Endothelial cell of umbilical vein (primary cell): Measurements from ENCODE around the gene CELF2. TPM values are rescaled to one million over a fixed set of nuclear protein-coding genes. Genes with fewer than 3 reads are reported as not detected.

Experiments
- BruUV-seq: library from RNA; stranded (reverse); fragments of 400-500 nt; replicated peaks from 2 replicates; lab custom pipeline; 2021; lab: Mats Ljungman, UMichigan
- CTCF ChIA-PET: fragments of 300-600, 350-600 bp; sonication (Branson Sonifier 250); formaldehyde crosslinking; loops from one replicate; lab custom pipeline; 2021; ENCODE audit warnings: antibody characterized with exemption, inconsistent platforms; lab: Charles Lee
- POLR2A ChIA-PET: fragments of 300-600, 350-600 bp; sonication (Branson Sonifier 250); formaldehyde crosslinking; loops from one replicate; lab custom pipeline; 2021; ENCODE audit warnings: antibody characterized with exemption, inconsistent platforms; lab: Charles Lee
- DNase-seq: peaks from one replicate; pipeline ENCODE4 v3.0.0-alpha.2; 2011; ENCODE audit warnings: low read depth, low spot score
- FAIRE-seq: peaks from 2 replicates; lab custom pipeline; 2011; peaks lifted over from hg19 to GRCh38; lab: Jason Lieb, UNC
- H2AFZ ChIP-seq: 2 replicates; pipeline ENCODE4 v1.6.0; 2012; ENCODE audit warnings: low read depth, low read length, control low read depth, inconsistent platforms
- H3K27ac ChIP-seq: 2 replicates; pipeline ENCODE4 v1.5.1; 2011; ENCODE audit warnings: low read depth, mild to moderate bottlenecking, control low read depth, low read length, moderate library complexity; ENCODE audit not compliant: insufficient read depth
- H3K27me3 ChIP-seq, 2 experiments: 2 replicates each; pipeline versions ENCODE4 v1.6.0 to v1.6.1; 2011; ENCODE audit warnings: low read length in 2 of 2, mixed read lengths in 1 of 2; ENCODE audit not compliant: control insufficient read depth in 2 of 2, insufficient read depth in 2 of 2
- H3K36me3 ChIP-seq, 2 experiments: 2 replicates in 1 of 2; 3 replicates in 1 of 2; pipeline ENCODE4 v1.5.1; 2011; ENCODE audit warnings: low read length in 2 of 2, mild to moderate bottlenecking in 1 of 2, moderate library complexity in 1 of 2; ENCODE audit not compliant: control insufficient read depth in 2 of 2, insufficient read depth in 2 of 2; ENCODE audit errors: extremely low read depth in 1 of 2
- H3K4me1 ChIP-seq: 3 replicates; pipeline ENCODE4 v1.5.1; 2011; ENCODE audit warnings: mild to moderate bottlenecking, low read length; ENCODE audit not compliant: control insufficient read depth, insufficient read depth; ENCODE audit errors: extremely low read depth
- H3K4me2 ChIP-seq: 2 replicates; pipeline ENCODE4 v1.6.1; 2011; ENCODE audit warnings: low read length, control low read depth, mixed read lengths; ENCODE audit not compliant: insufficient read depth
- H3K4me3 ChIP-seq, 3 experiments: fragments of 200-600 bp in 1 of 3; sonication (generic), shearing (Covaris generic) in 1 of 3; replicated peaks in 1 of 3; 2 replicates each; pipeline ENCODE4 v1.5.1; 2011 to 2016; ENCODE audit warnings: control low read depth in 3 of 3, low read length in 3 of 3, mild to moderate bottlenecking in 2 of 3, inconsistent platforms in 1 of 3, low read depth in 1 of 3, moderate library complexity in 1 of 3; ENCODE audit not compliant: insufficient read depth in 1 of 3
- H3K79me2 ChIP-seq: 2 replicates; pipeline ENCODE4 v1.6.0; 2012; ENCODE audit warnings: low read length, inconsistent platforms; ENCODE audit not compliant: control insufficient read depth, insufficient read depth
- H3K9ac ChIP-seq: replicated peaks from 2 replicates; pipeline ENCODE3; 2011; ENCODE audit warnings: low read length, control low read depth; ENCODE audit not compliant: insufficient read depth; ENCODE audit errors: extremely low read depth
- H3K9me1 ChIP-seq: replicated peaks from 3 replicates; pipeline ENCODE4 v1.6.0; 2011; ENCODE audit warnings: mild to moderate bottlenecking, low read length; ENCODE audit not compliant: control insufficient read depth, insufficient read depth; ENCODE audit errors: extremely low read depth
- H3K9me3 ChIP-seq: replicated peaks from 2 replicates; pipeline ENCODE4 v1.5.1; 2012; ENCODE audit warnings: low read length, inconsistent platforms; ENCODE audit not compliant: control insufficient read depth, insufficient read depth
- H4K20me1 ChIP-seq: replicated peaks from 2 replicates; pipeline ENCODE3; 2011; ENCODE audit warnings: mild to moderate bottlenecking, low read length; ENCODE audit not compliant: control insufficient read depth, insufficient read depth; ENCODE audit errors: extremely low read depth
- EZH2 ChIP-seq: IDR thresholded peaks from 2 replicates; pipeline ENCODE4 v1.6.1; 2012; ENCODE audit warnings: borderline replicate concordance, low read depth, mild to moderate bottlenecking, moderate library complexity, low read length, inconsistent platforms; ENCODE audit not compliant: severe bottlenecking
- GATA2 ChIP-seq: IDR thresholded peaks from 2 replicates; pipeline ENCODE4 v1.7.0; 2011; ENCODE audit warnings: low read depth, mild to moderate bottlenecking, moderate library complexity, mixed read lengths, low read length; ENCODE audit not compliant: insufficient read length, insufficient read depth
- JUN ChIP-seq: IDR thresholded peaks from 2 replicates; pipeline ENCODE4 v1.6.1; 2011; ENCODE audit warnings: borderline replicate concordance, low read depth; ENCODE audit not compliant: insufficient read length, insufficient read depth
- MAX ChIP-seq: IDR thresholded peaks from 2 replicates; pipeline ENCODE4 v1.6.1; 2011; ENCODE audit not compliant: insufficient read depth, insufficient read length
- POLR2AphosphoS5 ChIP-seq: IDR thresholded peaks from 2 replicates; pipeline ENCODE4 v1.6.1; 2012; ENCODE audit warnings: low read depth, mild to moderate bottlenecking, control low read depth, low read length, moderate library complexity; ENCODE audit not compliant: insufficient read depth
- dilution Hi-C: fragments of 300-500 bp; cut with MboI; formaldehyde crosslinking; loops from one replicate; pipeline ENCODE4 v1.15.0; 2019; ENCODE audit warnings: low sequenced_read_pairs; ENCODE audit not compliant: extremely low pct_ligation_motif_present
- intact Hi-C: fragments of 100-400 bp; cut with micrococcal nuclease; formaldehyde crosslinking; loops from one replicate; pipeline ENCODE4 v1.10.0; 2022
- polyA plus RNA-seq, 4 experiments: library from polyadenylated mRNA; depleted of rRNA in 3 of 4; stranded (reverse) in 3 of 4; unstranded in 1 of 4; fragments of >200 nt; gene quantifications; 2 replicates each; pipeline versions ENCODE4 v1.2.1 to v1.2.3, GENCODE V29; 2011 to 2012; ENCODE audit warnings: missing spikeins in 1 of 4
- total RNA-seq: library from RNA; stranded (reverse); gene quantifications from 2 replicates; pipeline ENCODE4 v1.2.3, GENCODE V29; 2021
- TF ChIP-seq, protein P1 (sequence below), 2 donors: IDR thresholded peaks; 1 replicate in 1 of 2; 2 replicates in 1 of 2; pipeline ENCODE4 v1.5.1; 2011; ENCODE audit warnings: low read length in 2 of 2, mild to moderate bottlenecking in 2 of 2, moderate library complexity in 2 of 2, control low read depth in 1 of 2, inconsistent platforms in 1 of 2, low read depth in 1 of 2; ENCODE audit not compliant: insufficient read depth in 1 of 2; ENCODE audit errors: extremely low read depth in 1 of 2

The CELF2 gene
- total and polyA plus RNA-seq, 2 donors (not counting 3 experiments of a cell fraction or from before 2014, with no cell fraction given), result 21.6 to 42.6 TPM

DNA sequence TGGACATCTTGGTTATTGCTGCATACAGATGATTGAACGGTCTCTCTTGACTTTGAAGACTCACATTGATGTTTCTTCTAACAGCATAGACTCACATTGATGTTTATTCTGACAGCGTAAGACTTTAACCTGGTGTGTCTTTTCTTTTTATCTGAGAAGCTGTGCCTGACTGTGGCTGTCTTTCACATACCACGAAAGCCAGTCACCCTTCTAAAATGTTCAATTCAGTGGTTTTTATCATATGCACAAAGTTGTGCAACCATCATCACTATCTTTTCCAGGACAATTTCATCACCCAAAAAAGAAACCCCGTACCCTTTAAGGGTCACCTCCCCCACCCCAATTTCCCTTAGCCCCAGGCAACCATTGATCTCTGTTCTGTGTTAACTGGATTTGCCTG, 24.7 kb downstream of the CELF2 start:
- BruUV-seq, result no TSS peak
- intact Hi-C loops (no loop called here), dilution Hi-C loops (no loop called here)
- ChIA-PET POLR2A (no interaction called here), CTCF (interaction anchor here (1.4 kb wide), 1 partner anchor 26 kb away, joined by 3 read pairs; no protein-coding TSS in a partner anchor)
- Histone ChIP-seq H3K27ac (no peak overlapping the region), H3K9ac (no peak overlapping the region), H3K79me2 (no peaks in the 10 kb centered on the region), H3K27me3 (no peaks in the 10 kb centered on the region), H3K4me1 (no peaks in the 10 kb centered on the region), H3K4me2 (no peak overlapping the region), H3K4me3 (no peak overlapping the region), H3K9me3 (no peaks in the 10 kb centered on the region), H3K9me1 (no peaks in the 10 kb centered on the region), H4K20me1 (no peaks in the 10 kb centered on the region), H2AFZ (no peak overlapping the region), H3K36me3 (peaks cover 0 to 5% of the 10 kb centered on the region in 2 experiments)
- no peak for TF ChIP-seq POLR2AphosphoS5
- TF ChIP-seq, protein P1, sequence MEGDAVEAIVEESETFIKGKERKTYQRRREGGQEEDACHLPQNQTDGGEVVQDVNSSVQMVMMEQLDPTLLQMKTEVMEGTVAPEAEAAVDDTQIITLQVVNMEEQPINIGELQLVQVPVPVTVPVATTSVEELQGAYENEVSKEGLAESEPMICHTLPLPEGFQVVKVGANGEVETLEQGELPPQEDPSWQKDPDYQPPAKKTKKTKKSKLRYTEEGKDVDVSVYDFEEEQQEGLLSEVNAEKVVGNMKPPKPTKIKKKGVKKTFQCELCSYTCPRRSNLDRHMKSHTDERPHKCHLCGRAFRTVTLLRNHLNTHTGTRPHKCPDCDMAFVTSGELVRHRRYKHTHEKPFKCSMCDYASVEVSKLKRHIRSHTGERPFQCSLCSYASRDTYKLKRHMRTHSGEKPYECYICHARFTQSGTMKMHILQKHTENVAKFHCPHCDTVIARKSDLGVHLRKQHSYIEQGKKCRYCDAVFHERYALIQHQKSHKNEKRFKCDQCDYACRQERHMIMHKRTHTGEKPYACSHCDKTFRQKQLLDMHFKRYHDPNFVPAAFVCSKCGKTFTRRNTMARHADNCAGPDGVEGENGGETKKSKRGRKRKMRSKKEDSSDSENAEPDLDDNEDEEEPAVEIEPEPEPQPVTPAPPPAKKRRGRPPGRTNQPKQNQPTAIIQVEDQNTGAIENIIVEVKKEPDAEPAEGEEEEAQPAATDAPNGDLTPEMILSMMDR (IDR thresholded peaks at IDR 0.05; ENCODE audit: extremely low read depth in 1 of 2, insufficient read depth in 1 of 2, low read depth in 1 of 2, low read length in 2 of 2), result no peak
- no peak for TF ChIP-seq MAX
- no peak for TF ChIP-seq GATA2
- TF ChIP-seq EZH2, result no peak
- TF ChIP-seq JUN, result no peak
- DNase-seq, result no peak
- no peak for FAIRE-seq
